Hematopoietic multipotent progenitor cell treated with erythropoietin and hydrocortisone succinate and interleukin-3 and kit ligand, for 6 days (in vitro differentiated cells): ENCODE data around the gene EXOC2.

ENCODE experiments used
- DNase-seq: peaks from one replicate; pipeline ENCODE4 v3.0.0-alpha.2; 2015

Gene EXOC2

GRCh38 chr6:490251-491037 lies 202.5 kb downstream of the EXOC2 start:
- peak; percentile 46 for DNase-seq

- DNase-seq = no peak
Measured at GRCh38 chr6:489762-490161, 203.2 kb downstream of the EXOC2 start.

GRCh38 chr6:489001-489400 lies 203.9 kb downstream of the EXOC2 start:
- no peak for DNase-seq

- DNase-seq = no peak
Measured at GRCh38 chr6:487956-488355, 205.0 kb downstream of the EXOC2 start.

GRCh38 chr6:485655-486170 lies 207.2 kb downstream of the EXOC2 start:
- DNase-seq = no peak

GRCh38 chr6:484746-485145 lies 208.2 kb downstream of the EXOC2 start:
- no peak for DNase-seq

GRCh38 chr6:484086-484745 lies 208.7 kb downstream of the EXOC2 start:
- no peak for DNase-seq

GRCh38 chr6:475314-475713 lies 217.6 kb downstream of the EXOC2 start:
- DNase-seq = no peak

- DNase-seq = peak; percentile 63
Measured at GRCh38 chr6:474453-475185, 218.3 kb downstream of the EXOC2 start.

DNA sequence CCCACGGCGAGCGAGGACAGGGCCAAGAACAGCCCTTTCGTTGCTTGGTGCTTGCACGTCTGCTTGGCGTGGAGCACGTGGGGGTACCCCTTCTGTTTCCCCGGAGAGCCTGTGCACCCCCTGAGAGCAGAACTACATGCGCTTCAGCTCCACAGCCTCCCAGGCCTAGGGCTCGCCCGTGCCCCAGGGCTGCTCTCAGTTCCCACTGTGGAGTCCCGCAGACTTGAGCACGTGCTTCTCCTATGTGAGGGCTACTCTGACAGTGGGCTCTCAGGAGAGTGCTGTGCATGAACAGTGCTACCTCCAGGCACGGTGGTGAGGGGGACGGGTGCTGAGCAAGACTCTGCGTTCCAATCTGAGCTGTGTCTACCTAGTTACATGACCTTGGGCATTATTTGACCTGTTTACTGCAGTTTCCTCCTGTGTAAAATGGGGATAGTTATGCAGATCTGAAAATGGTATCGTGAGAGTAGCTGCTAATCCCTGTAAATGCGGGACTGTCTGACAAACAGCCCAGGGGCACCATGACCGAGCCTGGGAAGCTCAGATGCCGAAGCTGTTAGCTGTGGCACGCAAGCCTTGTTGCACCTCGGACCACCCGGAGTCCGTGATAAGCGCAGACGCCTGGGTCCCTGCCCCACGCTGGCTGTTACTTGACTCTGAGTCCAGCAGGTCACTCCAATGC lies 219.0 kb downstream of the EXOC2 start:
- no peak for DNase-seq

- no peak for DNase-seq
Measured at GRCh38 chr6:473356-473755, 219.6 kb downstream of the EXOC2 start.

GRCh38 chr6:470901-471448 lies 222.0 kb downstream of the EXOC2 start:
- DNase-seq = no peak

DNA sequence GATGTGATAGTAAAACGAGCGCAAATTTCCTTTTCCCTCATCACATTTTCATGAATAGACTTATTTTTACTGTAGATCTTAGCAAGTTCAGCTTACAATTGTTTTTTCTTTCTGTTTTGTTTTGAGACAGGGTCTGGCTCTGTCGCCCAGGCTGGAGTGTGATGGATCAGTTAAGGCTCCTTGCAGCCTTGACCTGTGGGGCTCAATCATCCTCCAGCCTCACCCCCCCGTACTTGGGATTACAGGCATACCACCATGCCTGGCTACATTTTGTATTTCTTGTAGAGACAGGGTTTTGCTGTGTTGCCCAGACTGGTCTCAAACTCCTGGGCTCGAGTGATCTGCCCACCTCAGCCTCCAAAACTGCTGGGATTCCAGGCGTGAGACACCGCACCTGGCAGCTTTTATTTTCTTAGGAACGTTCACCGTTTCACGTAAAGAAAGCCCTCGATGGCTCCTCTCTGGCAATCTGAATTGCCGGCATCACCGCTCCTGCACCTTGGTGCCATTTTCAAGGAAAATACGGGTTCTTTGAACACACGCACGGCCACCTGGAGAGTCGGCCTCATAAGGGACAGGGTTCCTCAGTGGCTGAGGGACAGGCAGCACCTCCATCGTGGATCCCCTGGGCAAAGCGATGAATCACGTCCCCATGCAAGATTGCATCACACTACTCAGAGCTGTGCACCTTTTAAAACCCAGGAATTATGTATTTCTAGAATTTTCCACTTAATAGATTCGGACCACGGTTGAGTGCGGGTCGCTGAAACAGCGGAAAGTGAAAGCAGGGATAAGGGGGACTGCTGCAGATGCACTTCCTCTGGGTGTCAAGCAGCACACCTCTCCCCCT lies 222.7 kb downstream of the EXOC2 start:
- no peak for DNase-seq

- no peak for DNase-seq
Measured at GRCh38 chr6:467671-468082, 225.3 kb downstream of the EXOC2 start.

DNA sequence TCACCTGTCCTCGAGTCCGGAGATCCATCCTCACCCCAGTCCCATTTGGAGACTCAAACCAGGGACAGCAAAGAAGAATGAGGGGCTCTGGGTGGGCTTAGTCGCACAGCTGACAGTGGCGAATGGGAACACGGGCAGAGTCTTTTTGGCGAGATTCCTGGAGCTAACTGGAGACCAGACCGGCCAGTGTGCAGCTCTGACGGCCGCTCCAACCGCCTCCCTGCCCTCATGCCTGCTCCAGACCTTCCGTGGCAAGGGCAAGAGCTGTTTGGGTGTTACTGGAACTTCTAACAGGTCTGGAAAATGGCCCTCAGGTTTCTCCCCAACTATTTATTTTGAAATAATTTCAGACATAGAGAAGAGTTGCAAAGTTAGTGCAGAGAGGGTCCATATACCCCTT lies 225.8 kb downstream of the EXOC2 start:
- DNase-seq = no peak

GRCh38 chr6:466564-466963 lies 226.4 kb downstream of the EXOC2 start:
- DNase-seq = no peak

GRCh38 chr6:465531-466348 lies 227.2 kb downstream of the EXOC2 start:
- no peak for DNase-seq

GRCh38 chr6:456887-457286 lies 236.1 kb downstream of the EXOC2 start:
- no peak for DNase-seq

GRCh38 chr6:456358-456867 lies 236.5 kb downstream of the EXOC2 start:
- DNase-seq = no peak

GRCh38 chr6:455835-456234 lies 237.1 kb downstream of the EXOC2 start:
- DNase-seq = no peak
